Gastroesophageal sphincter (tissue), 4 donors: Measurements from ENCODE around the gene TMC1. TPM values are rescaled to one million over a fixed set of nuclear protein-coding genes. Genes with fewer than 3 reads are reported as not detected.

ENCODE experiments used
- ATAC-seq: fragments of 150-250 bp; one replicate; pipeline ENCODE4 v1.9.1; 2016; ENCODE audit warnings: mild to moderate bottlenecking, moderate library complexity
- H3K27ac ChIP-seq, 4 donors: fragments of 200-600 bp; sonication (generic) in 3 of 4; 1 replicate in 3 of 4; 2 replicates in 1 of 4; pipeline ENCODE4 v1.5.1; 2016 to 2019
- H3K27me3 ChIP-seq: fragments of 200-600 bp; sonication (generic); one replicate; pipeline ENCODE4 v1.5.1; 2019
- H3K36me3 ChIP-seq, 2 donors: fragments of 200-600 bp; sonication (generic); one replicate each; pipeline ENCODE4 v1.5.1; 2019; ENCODE audit warnings: control low read depth in 1 of 2
- H3K4me1 ChIP-seq, 3 donors: fragments of 200-600 bp; sonication (generic); 1 replicate in 2 of 3; 2 replicates in 1 of 3; pipeline ENCODE4 v1.5.1; 2016 to 2019; ENCODE audit warnings: control low read depth in 2 of 3
- H3K4me3 ChIP-seq, 2 donors: fragments of 200-600 bp; sonication (generic); one replicate each; pipeline ENCODE4 v1.5.1; 2019; ENCODE audit warnings: mild to moderate bottlenecking in 1 of 2, moderate library complexity in 1 of 2
- H3K9me3 ChIP-seq, 3 donors: fragments of 200-600 bp; sonication (generic); one replicate each; pipeline ENCODE4 v1.5.1; 2017 to 2019; ENCODE audit warnings: control low read depth in 2 of 3
- EP300 ChIP-seq: sonication (generic); formaldehyde crosslinking; IDR thresholded peaks from one replicate; pipeline ENCODE4 v1.6.1; 2017; ENCODE audit warnings: antibody characterized with exemption, mild to moderate bottlenecking
- POLR2A ChIP-seq, 2 donors: fragments of 450-650 bp; IDR thresholded peaks; one replicate each; pipeline ENCODE4 v1.6.1; 2017; ENCODE audit warnings: antibody characterized with exemption in 2 of 2, mild to moderate bottlenecking in 2 of 2, moderate library complexity in 1 of 2
- POLR2AphosphoS5 ChIP-seq: sonication (generic); formaldehyde crosslinking; IDR thresholded peaks from one replicate; pipeline ENCODE4 v1.6.1; 2017; ENCODE audit warnings: antibody characterized with exemption
- WGBS, 2 donors: methylation state at CpG; one replicate each; pipeline ENCODE4 v1.1.5; 2018; ENCODE audit warnings: low coverage in 1 of 2; 5-methylcytosine and 5-hydroxymethylcytosine counted together
- total RNA-seq, 4 donors: library from RNA; depleted of rRNA; stranded (reverse); fragments of >200 nt; gene quantifications; one replicate each; pipeline ENCODE4 v1.1.0, GENCODE V29; 2016
- TF ChIP-seq, protein P1 (sequence below), 4 experiments: fragments of 200-600 bp in 2 of 4; fragments of 450-650 bp in 2 of 4; sonication (generic) in 1 of 4; IDR thresholded peaks; one replicate each; pipeline ENCODE4 v1.5.1; 2017 to 2019; ENCODE audit warnings: antibody characterized with exemption in 4 of 4, mild to moderate bottlenecking in 2 of 4, moderate library complexity in 2 of 4

The TMC1 gene
- total RNA-seq, 4 donors from 2014 or later, result not detected

DNA sequence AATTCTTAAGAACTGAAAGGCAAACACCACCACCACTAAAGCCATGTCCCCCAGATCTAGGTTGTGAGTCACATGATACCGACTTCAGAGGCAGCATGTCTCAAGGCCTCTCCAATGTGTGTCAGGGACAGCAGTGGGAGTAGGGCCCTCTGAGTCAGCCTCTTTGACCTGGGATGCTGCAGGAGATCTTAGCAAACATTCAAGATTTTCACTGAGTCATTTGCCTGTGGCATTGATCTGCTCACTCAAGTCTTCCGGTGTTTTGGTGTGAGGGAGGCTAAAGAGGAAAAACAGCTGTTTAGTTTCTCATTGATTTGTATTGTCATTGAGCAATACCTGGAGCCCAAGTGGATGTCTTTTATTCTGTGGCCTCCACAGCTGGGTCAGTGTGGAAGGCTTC, 36.1 kb downstream of the TMC1 start:
- WGBS, 2 donors, result 44 to 54% methylated on average over 2 of the region's 2 CpGs
- H3K36me3 ChIP-seq, result no peaks in the 10 kb centered on the region
- ATAC-seq, result peak; percentile 87
- no peaks in the 10 kb centered on the region for H3K9me3 ChIP-seq
- H3K27ac ChIP-seq, result peak overlapping the region in 2 of 4 donors; percentile 3 to 31
- H3K4me3 ChIP-seq, result no peak overlapping the region
- H3K4me1 ChIP-seq, result peaks cover 0 to 20% (median 3%) of the 10 kb centered on the region in 3 donors
- no peaks in the 10 kb centered on the region for H3K27me3 ChIP-seq
- TF ChIP-seq POLR2AphosphoS5 (peak; percentile 36), POLR2A (IDR thresholded peaks at IDR 0.05) (no peak), EP300 (no peak)
- TF ChIP-seq, protein P1, sequence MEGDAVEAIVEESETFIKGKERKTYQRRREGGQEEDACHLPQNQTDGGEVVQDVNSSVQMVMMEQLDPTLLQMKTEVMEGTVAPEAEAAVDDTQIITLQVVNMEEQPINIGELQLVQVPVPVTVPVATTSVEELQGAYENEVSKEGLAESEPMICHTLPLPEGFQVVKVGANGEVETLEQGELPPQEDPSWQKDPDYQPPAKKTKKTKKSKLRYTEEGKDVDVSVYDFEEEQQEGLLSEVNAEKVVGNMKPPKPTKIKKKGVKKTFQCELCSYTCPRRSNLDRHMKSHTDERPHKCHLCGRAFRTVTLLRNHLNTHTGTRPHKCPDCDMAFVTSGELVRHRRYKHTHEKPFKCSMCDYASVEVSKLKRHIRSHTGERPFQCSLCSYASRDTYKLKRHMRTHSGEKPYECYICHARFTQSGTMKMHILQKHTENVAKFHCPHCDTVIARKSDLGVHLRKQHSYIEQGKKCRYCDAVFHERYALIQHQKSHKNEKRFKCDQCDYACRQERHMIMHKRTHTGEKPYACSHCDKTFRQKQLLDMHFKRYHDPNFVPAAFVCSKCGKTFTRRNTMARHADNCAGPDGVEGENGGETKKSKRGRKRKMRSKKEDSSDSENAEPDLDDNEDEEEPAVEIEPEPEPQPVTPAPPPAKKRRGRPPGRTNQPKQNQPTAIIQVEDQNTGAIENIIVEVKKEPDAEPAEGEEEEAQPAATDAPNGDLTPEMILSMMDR (IDR thresholded peaks at IDR 0.05), result no peak

DNA sequence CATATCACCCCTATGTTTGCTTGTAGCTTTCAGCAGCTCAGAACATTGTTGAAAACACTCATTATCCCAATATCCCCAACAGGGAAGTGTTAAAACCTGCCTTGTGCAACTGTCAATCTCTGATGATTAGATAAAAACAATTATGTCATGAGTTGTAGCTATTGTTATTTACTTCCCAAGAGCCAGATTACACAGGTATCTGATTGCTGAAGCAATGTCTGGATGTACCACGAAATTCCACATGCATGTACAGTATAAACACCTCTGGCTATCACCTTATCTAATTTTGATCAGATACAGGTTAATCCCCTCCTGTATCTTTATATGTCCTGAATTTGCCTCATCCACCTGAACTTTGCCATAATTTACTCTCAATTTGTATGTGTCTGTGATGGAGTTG, 38.7 kb downstream of the TMC1 start:
- Histone ChIP-seq H3K27me3 (no peaks in the 10 kb centered on the region), H3K36me3 (no peaks in the 10 kb centered on the region), H3K4me3 (no peak overlapping the region), H3K9me3 (no peaks in the 10 kb centered on the region), H3K4me1 (peaks cover 0 to 12% (median 0%) of the 10 kb centered on the region in 3 donors), H3K27ac (no peak overlapping the region)
- ATAC-seq, result no peak
- TF ChIP-seq POLR2A (IDR thresholded peaks at IDR 0.05) (no peak), EP300 (no peak), POLR2AphosphoS5 (no peak)
- TF ChIP-seq, protein P1 (IDR thresholded peaks at IDR 0.05), result no peak
- 70 to 94% methylated on average over 1 of the region's 1 CpG for WGBS, 2 donors

DNA sequence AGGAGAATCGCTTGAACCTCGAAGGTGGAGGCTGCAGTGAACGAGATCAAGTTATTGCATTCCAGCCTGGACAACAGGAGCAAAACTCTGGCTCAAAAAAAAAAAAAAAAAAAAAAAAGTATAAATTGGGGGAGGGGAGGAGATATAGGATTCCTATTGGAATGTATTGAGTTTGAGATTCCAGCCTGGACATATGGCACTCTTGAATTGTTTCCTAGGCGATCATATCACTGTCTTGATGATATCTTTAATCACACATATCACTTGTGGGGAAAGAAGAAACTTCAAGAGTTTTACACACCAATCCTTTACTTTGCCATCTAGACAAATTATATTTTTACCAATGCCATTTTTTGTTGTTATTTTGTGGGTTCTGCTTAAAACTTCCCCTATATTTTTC, 42.4 kb downstream of the TMC1 start:
- Histone ChIP-seq H3K9me3 (no peaks in the 10 kb centered on the region), H3K4me3 (no peak overlapping the region), H3K36me3 (no peaks in the 10 kb centered on the region), H3K4me1 (peaks cover 0 to 11% (median 0%) of the 10 kb centered on the region in 3 donors), H3K27me3 (no peaks in the 10 kb centered on the region), H3K27ac (peak overlapping the region in 1 of 4 donors; percentile 2)
- TF ChIP-seq, protein P1 (IDR thresholded peaks at IDR 0.05), result no peak
- TF ChIP-seq EP300 (no peak), POLR2A (IDR thresholded peaks at IDR 0.05) (no peak), POLR2AphosphoS5 (no peak)
- ATAC-seq, result no peak
- WGBS, 2 donors, result 91 to 94% methylated on average over 4 of the region's 4 CpGs

DNA sequence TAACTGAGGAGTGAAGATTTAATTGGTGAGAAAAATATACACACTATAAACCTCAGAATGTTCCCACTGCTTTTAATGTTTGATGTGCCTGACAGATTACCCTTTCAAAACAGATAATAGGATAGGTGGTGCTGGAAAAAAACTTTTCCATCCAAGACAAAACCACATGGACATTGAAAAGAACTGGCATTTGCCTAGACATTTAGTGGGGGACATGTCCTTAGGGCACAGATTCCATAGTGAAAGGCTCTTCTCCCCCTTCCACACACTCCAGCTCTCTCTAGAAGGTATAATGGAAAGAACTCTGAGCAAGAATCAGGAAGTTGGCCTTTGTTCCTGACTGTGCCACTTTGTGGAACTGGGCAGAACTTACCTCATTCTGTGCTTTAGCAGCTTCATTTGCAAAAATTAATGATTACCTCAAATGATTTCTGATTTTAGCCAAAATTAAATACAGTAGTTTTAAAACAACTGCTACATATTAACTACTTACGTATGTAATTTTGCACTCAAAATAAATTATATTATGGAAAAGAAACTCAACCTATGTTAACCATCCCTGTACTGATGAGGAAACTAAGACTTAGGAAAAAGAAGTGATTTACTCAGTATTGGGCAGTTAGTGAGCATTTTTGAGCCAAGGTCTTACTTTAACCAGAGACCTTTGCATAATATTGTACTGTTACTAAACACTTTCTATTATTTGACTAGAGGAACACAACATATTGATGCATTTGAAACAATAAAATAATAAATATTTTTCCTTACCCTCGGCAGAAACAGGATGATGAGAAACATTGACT, 43.3 kb downstream of the TMC1 start:
- WGBS, 2 donors, result 87 to 88% methylated on average over 2 of the region's 2 CpGs
- no peak for ATAC-seq

More for the DNA sequence above, 43.3 kb downstream of the TMC1 start:
- Histone ChIP-seq H3K4me3 (no peak overlapping the region), H3K27me3 (no peaks in the 10 kb centered on the region), H3K36me3 (no peaks in the 10 kb centered on the region), H3K4me1 (peaks cover 0 to 11% (median 0%) of the 10 kb centered on the region in 3 donors), H3K27ac (peak overlapping the region in 1 of 4 donors; percentile 2), H3K9me3 (no peaks in the 10 kb centered on the region)
- TF ChIP-seq EP300, result no peak
- no peak for TF ChIP-seq POLR2A (IDR thresholded peaks at IDR 0.05)
- TF ChIP-seq, protein P1 (IDR thresholded peaks at IDR 0.05), result no peak
- TF ChIP-seq POLR2AphosphoS5, result no peak
